Islet precursor cell (in vitro differentiated cells): ENCODE results near the gene TCF12.

ENCODE experiments used
- DNase-seq: peaks from one replicate; pipeline ENCODE4 v3.0.0-alpha.2; 2018

TCF12 gene

DNA sequence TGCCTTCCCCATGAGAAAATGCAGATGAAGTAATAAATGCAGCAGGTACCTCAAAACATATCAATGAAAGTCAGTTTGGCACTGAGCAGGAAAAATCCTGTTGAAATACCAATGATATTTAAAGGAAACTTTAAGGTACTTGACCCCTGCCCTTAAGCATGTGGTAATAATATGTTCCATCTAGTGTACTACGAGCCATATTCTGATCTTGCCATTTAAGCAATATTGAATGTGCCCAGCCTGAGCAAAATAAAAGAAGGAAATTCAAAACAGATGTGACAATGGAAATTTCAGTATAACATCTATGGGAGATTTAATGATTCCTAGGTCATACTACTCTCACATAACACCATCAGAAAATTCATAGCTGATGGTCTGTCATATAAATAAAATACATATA, 266.1 kb downstream of the TCF12 start:
- DNase-seq, result no peak

DNA sequence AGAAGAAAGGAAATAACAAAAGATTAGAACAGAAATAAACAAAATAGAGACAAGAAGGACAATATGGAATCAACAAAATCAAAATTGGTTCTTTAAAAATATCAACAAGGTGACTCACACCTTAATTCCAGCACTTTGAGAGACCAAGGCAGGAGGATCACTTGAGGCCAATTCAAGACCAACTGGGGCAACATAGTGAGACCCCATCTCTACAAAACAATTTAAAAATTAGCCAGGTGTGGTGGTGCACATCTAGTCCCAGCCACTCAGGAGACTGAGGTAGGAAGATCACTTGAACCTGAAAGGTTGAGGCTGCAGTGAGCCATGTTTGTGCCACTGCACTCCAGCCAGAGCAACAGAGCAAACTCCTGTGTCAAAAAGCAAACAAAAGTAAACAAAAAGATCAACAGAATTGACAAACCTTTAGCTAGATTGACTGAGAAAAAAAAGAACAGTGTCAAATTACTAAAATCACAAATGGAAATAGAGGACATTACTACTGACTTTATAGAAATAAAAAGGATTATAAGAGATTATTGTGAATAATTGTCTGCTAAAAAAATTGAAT, 267.1 kb downstream of the TCF12 start:
- no peak for DNase-seq

DNA sequence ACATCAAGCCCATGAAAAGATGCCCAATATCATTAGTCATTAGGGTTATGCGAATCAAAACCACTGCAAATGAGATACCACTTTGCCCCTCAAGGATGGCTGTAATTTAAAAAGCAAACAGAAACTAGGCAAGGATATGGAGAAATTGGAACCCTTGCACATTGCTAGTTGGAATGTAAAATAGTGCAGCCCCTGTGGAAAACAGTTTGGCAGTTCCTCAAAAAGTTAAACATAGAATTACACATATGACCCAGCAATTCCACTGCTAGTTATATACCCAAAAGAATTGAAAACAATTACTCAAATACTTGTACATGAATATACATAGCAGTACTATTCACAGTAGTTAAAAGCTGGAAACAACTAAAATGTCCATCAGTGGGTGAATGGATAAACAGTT, 271.0 kb downstream of the TCF12 start:
- no peak for DNase-seq

DNA sequence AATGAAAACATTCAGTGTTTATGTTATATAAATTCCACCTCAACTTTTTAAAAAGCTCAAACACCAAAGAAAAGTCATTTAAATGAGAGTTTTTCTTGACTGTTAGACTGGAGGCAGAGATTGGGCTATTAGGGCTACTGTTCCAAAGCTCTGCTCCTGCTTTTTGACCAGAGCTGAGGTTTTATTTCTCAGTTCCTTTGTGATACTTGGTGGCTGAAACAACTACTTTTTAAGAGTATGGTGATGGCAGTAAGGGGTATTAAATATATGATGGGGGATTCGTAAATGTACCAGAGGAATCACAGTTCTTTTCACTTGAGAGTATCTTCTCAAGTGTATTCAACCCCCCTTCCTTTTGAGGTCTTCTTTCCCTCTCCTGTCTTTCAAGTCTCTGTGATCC, 271.8 kb downstream of the TCF12 start:
- no peak for DNase-seq

DNA sequence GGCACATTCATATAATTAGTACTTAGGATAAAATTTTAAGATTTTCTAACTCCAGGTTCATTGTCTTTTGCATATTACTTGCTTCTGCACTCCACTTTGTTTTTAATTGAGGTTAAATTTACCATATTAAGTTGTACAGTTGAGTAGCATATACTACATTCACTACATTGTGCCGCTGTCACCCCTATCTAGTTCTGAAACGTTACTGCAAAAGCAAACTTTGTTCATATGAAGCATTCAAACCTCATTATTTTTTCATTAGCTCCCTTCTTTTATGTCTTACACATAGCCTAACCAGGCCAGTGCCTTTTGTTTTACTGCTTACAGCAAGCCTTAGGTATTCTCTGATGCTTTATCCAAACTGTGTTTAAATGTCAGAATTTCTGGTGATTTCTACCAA, 274.7 kb downstream of the TCF12 start:
- no peak for DNase-seq

DNA sequence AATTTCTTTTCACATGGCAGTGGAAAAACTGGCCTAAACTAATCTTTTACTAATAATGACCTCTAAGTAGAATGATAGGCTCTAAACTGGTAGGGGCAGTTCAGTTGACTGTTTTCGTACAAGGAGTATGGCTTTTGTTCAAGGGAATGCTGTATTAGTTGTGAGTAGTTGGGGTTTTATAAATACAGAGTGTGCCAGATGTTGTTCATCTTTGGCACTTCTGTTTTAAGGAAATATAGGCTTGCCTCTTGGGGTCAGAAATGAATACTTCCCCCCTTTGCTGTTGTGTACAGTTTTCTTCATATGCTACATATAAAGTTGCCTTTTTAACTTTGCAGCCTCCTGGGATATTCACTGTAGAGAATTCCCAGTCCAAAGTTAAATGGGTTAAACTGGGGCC, 276.9 kb downstream of the TCF12 start:
- DNase-seq, result no peak

DNA sequence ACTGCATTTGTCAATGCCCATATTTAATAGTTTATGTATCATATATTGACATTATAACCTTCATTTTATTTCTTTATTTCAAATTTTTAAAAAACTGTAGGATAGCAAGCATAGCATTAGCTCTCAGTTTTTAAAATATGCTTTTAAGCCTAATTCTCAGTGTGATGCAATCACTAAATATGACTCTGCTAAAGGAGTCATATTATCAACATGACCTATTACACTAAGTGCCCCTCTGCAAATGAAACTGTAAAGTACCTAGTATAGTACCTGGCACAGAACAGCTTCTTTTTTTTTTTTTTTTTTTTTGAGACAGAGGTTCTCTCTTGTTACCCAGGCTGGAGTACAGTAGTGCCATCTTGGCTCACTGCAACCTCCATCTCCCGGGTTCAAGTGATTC, 278.4 kb downstream of the TCF12 start:
- no peak for DNase-seq

DNA sequence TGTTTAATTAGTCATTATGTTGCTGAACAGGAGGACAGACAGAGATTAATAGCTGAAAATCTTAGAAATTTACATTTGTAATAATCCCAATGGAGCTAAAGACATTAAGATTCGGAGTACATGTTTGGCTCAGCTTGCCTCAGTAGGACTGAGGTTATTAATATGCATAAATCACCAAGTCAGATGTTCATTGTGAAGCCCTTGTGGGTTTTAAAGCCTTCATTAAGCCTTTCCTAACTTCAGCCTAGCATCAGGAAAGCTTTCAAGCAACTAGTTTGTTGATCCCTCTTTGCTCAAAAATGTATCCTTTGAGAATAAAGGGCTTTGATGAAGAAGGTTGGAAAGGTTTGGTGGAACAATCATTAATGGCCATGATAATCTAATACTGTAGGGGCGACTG, 279.7 kb downstream of the TCF12 start:
- DNase-seq, result no peak

DNA sequence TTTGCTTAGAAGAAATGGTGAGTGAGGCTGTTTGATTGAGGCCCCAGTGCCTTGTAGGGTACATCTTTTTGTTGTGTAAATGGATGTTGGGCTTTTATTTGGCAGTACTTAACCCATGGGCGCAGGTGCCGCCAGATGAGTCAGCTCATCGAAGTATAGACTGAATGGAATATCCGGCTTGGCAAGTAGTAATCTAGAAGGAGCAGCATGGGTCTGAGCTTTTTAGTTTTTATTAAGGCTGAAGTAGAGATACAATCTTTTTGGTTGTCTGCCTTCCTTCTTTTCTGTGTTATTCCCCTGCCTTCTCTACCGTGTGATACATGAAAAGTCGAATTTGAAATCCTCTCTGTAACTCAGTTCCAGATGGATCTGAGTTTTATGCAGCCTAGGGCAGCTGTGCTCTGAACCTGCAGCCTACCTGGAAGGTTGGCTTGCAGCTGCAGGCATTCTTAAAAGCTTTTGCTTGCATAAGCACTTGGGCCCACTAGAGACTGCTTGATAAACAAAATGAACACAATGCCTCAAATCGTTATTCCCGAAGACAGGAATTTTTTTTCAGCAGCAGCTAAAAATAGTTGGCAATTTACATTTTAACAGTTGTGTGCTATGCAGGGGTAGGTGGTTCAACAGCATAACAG, 280.3 kb downstream of the TCF12 start:
- DNase-seq, result peak; percentile 66

DNA sequence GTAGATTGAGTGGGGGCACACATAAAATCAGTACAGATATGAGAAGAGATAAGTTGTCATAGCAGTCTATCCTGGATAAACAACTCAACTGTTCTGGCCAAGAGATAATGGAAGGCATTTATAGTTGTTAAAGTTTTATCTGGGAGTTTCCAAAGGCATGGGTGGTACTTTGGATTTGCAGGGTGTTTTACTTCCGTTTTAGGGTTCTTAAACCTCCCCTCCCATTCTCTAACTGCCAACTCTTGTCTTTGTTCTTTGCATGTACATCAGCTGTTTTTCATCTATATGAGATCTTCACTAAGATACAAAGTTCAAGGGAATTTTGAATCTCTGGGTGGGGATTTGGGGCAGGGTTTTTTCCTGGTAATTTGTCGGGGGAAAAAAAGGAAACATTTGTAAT, 283.1 kb downstream of the TCF12 start:
- no peak for DNase-seq

DNA sequence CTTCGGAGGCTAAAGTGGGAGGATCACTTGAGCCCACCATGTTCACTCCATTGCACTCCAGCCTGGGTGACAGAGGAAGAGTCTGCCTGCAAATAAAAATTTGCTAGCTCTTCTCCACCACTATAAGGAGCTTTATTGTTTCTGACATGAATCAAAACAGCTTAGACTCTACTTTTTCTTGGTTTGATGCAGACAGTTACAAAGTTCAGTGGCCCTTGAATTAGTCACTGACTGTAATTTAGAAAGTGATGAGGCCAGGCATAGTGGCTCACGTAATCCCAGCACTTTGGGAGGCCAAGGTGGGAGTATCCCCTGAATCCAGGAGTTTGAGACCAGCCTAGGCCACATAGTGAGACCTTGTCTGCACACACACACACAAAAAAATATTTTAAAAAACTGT, 285.5 kb downstream of the TCF12 start:
- DNase-seq, result no peak

DNA sequence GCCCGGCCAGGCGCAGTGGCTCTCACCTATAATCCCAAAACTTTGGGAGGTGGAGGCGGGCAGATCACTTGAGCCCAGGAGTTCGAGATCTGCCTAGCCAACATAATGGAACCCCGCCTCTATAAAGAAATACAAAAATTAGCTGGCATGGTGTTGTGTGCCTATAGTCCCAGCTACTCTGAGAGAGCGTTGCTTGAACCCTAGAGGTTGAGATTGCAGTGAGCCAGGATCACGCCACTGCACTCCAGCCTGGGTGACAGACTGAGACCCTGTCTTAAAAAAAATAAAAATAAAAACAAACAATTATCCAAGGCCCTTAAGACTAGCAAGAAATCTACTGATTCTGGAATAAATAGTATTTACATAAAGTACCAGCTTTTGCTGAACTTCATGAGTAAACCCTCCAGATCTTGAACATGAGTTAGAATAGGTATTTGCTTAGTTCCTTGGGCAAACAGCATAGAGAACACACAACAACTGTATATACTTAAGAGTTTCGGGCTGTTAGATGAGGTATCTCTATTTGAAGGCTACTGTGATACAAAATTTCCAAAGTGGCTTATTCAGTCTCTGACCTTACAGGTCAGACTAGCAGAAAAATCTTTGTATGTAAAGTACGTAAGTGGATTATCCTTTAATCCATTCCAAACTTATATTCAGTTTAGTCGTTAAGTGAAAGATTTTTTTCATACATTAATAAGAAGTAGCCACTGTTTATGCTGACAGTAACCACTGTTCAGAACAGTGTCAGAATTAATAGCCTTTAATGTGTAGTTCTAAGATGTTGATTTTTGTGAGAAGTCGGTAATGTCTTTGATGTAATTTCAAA, 286.8 kb downstream of the TCF12 start:
- DNase-seq, result no peak

DNA sequence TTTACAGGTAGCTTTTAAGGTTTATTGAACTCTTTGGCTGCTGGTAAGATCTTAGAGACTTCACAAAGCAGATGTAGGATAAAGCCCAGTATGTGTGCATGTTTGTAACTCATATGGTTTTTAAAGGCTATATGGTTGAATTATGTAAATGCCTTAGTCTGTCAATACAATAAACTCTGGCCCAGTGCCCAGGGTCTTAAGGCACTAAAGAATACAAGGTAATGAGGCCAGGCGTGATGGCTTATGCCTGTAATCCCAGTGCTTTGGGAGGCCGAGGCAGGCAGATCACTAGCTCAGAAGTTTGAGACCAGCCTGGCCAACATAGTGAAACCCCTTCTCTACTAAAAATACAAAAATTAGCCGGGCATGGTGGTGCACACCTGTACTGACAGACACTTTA, 287.6 kb downstream of the TCF12 start:
- DNase-seq, result no peak

DNA sequence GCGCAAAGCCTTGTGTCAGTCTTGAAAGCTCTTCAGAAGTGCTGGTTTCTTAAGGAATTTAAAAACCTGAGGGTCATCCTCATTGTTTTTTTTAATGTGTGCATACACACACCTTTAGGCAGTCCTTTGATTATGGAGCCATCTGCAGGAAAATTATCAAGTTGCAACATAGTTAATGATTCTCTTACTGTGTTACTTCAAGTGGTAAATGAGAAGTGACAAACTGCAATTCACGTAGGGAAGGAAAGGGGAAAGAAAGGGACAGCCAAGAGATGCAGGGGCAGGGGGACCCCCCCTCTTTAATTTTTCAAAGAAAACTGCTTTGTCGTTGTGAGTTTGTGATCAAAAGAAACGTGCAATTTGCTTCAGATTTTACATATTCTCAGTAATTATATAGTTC, 295.4 kb downstream of the TCF12 start:
- no peak for DNase-seq

DNA sequence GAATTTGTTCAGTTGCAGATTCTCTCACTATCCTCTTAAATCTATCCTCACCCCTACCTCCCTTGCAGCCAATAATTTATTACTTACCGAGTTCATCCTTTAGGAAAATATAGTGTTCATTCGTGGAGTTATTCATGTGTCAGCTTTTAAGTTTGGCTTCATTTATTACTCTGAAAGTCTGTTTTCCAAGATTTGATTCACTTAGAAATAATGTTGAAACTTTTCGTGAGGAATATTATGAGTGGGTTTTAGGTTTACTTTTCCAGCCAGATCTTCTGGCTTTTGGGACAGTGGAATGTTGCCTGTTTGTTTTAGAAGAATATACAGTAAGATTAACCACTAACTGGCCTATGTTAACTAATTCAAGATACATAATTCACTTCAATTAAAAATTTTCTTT, 296.9 kb downstream of the TCF12 start:
- DNase-seq, result no peak

DNA sequence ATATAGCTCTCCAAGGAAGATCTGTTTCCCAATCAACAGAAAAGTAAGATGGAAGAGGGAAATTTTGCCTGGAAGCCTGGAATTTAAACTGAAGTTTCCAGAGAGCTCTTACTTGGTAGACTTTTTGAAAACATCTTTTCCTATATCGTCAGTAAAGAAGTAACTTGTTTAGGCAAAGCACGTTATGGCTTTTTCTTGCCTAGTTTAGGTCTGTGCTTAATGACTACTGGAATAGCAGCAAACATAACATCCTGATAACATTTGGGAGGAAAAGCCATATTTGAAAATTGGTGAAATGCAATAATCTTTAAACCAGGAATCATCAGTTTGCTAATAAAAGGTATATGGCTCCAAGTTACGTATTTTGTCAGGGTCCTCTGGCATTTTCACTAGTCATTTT, 297.4 kb downstream of the TCF12 start:
- DNase-seq, result no peak

DNA sequence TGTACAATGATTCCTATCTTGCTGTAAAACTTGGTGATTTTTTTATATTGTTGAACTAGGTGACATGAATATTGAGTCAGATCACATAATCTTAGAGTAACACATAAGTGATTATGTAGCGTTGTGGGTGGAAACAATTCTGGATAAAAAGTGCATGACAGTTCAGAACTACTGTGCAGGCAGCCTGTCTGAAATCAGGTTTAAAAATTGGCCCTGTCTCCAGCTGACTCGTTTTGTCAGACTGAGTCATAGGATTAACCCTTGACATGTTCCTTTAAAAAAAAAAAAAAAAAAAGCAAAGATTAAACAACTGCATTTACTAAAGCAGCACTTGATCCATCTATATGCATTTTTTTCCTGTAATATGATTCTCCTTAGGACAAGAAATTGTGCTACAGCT, 297.8 kb downstream of the TCF12 start:
- peak; percentile 48 for DNase-seq

DNA sequence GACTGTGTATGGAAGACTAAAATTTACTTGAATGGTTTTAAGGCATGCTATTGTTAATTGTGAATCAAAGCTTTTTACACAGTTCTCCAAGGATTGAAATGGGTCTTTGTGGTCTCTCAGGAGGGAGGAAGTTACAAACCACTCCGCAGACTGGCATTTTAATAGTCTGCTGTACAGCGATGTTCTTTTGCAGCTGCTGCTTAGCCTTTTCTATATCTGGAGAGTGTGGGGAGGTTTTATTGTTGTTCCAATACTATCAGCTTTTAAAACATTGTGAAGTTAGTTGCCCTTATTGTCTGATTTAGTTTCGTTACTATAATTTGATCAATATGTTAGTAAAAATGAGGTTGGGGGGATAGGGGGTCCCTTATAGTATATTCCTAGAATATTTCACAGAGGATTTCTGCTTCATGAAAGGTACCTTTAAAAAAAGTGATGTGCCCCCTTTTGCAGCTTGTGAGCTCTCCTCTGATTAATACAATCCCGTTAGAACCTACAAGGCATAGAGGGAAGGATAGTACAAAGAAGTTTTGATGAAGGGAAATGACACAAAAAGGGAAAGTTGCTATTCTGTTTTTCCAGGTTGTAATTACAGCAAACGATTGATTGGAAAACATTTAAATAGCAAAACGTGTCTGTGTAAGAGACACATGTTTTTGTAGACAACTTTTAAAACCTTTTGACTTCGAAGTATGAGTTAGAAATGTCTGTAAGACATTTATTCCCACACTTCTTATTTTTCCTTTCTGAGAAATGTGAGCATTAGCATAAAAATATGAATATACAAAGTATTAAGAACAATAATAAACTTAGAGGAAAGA, 299.5 kb downstream of the TCF12 start:
- peak; percentile 49 for DNase-seq

DNA sequence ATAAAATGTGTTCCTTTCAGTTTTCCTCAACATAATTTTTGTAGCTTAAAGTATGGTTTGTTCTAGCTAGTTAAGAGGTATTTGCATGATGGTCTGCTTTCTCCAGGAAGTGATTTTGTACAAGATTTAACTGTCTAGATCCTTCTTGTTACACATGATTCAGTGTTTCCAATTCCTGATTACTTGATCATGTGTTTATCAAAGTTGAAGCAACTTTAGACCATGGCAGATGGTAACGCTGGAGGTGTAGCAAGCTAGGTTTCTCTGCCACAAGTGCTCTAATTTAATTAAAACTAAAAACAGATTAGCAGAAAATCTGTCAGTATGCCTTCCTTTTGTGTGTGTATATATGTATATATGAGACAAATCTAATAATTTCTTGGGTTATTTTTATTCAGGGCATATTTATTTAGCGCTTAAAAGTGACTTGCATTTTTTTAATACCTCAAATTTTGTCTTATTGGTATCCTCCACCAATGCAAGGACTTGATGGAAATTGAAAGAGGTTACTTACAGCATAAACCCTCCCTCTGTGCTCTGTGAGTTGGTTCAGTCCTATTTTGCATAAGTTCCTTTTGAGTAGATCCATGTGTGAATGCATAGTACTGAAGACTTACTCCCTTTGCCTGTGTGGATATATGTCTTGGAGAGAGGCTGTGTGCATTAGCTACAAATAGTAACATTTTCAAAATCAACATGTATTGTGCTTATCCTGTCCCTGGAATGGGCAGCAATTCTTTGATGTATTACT, 300.6 kb downstream of the TCF12 start:
- no peak for DNase-seq

DNA sequence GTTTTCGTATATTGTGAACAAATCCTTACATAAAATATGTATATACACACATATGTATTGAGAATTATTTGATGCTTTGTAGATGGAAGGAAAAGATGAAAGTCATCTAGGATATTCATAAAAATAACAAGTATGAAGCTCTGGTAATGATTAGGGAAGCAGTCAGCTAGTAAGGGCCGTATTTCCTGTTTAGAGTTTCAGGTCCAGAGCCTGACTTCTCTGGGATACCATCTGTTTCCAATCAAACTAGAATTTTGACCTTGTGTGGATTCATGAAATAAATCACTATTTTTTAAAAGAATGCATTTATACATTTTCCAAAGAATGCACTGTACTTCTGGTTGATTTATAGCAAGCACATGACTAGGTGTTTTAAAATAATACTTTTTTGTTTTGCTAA, 301.8 kb downstream of the TCF12 start:
- DNase-seq, result no peak

DNA sequence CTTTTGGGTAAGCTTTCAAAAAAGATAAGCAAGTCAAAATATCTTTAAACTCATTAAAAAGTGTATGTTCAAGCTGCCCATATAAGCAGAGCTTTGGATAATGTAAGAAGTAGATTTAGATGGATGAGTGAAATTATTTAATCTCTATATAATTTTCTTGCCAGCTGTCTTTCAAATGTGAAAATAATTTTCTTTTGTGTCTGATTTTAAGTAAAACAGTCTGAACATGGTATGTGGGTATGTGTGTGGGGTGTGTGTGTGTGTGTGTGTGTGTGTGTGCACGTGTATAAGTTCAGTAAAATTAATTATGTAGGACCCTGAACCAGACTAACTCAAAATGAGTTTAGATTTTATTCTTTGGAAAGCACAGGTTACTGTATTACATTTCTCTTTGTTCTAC, 302.7 kb downstream of the TCF12 start:
- DNase-seq, result no peak

DNA sequence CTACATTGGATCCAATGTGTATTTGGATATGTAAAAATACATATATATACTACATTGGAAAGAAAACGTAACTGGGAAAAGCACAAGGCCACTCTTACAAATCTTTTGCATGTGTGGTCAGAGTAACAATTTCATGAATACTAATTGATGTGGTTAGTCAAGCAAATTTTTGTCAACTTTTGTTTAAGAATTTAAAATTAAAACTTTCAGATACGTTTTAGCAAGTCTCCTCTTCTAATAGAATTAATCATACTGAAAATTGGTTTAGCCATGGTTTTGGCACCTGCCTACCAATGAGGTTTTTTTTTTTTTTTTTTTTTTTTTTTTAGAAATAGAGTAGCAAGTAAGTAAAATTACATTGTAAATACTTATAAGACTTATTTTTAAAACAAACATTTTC, 304.9 kb downstream of the TCF12 start:
- DNase-seq, result no peak

DNA sequence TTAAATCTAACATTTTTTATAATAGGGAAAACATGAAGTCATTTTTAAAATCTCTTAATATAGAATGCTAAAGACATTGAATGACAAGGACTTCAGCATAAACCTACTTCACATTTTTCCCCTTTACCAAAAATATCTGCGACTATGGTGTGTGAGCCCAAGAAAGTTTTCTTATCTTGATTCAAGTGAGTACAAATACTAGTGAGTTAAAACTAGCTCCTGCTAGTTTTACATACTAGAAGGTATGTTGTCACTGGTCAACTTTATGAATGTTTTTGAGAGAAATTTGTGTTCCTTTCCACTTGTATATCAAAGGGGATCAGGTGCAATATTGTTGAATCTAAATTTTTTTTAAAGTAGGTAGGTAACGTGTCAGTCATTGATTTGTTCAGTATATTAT, 305.4 kb downstream of the TCF12 start:
- no peak for DNase-seq
